ENCODE measurements around the gene DAW1.

- TF ChIP-seq ZBTB33 (IDR thresholded peaks at IDR 0.05; ENCODE audit: extremely low read depth, insufficient replicate concordance, low read length) (no peak), SP1 (IDR thresholded peaks at IDR 0.05; ENCODE audit: low read depth) (no peak), RAD21 (IDR thresholded peaks at IDR 0.05; ENCODE audit: low read depth) (no peak), POLR2AphosphoS5 (IDR thresholded peaks at IDR 0.05; ENCODE audit: low read depth, low read length) (no peak), POLR2A (IDR thresholded peaks at IDR 0.05; ENCODE audit: borderline replicate concordance, extremely low read depth, insufficient read depth, insufficient read length) (no peak), CEBPB (IDR thresholded peaks at IDR 0.05; ENCODE audit: low read depth) (no peak), EGR1 (IDR thresholded peaks at IDR 0.05; ENCODE audit: low read depth) (no peak), CTCF (IDR thresholded peaks at IDR 0.05 in 2 of 3, conservative IDR thresholded peaks at IDR 0.05 in 1 of 3; ENCODE audit: borderline replicate concordance in 1 of 3, insufficient read depth in 1 of 3, low read depth in 2 of 3, low read length in 2 of 3) (no peak), EZH2 (IDR thresholded peaks at IDR 0.05) (no peak), JUND (IDR thresholded peaks at IDR 0.05) (no peak), ZNF274 (IDR thresholded peaks at IDR 0.05; ENCODE audit: low read depth, low read length) (no peak)
These were observed 35.6 kb downstream of the DAW1 start for GRCh38 chr2:227906991-227907390.
